ENCODE measurements around the gene CASZ1.

The CASZ1 gene

GRCh38 chr1:10593750-10594149 is 202.7 kb downstream of the CASZ1 start:
- 93 to 96% methylated on average over 11 of the region's 11 CpGs for WGBS, 2 experiments
- H3K27ac ChIP-seq (ENCODE audit: insufficient read depth, low read depth, low read length, poor library complexity, severe bottlenecking), result no peak overlapping the region
- H3K27me3 ChIP-seq (ENCODE audit: control insufficient read depth, insufficient read depth, low read length, poor library complexity, severe bottlenecking), result no peaks in the 10 kb centered on the region
- no peaks in the 10 kb centered on the region for H3K9me3 ChIP-seq (ENCODE audit: control insufficient read depth, low read length)
- H3K4me1 ChIP-seq (ENCODE audit: control insufficient read depth, insufficient read depth, low read length), result peaks cover 20% of the 10 kb centered on the region
- H3K4me3 ChIP-seq (ENCODE audit: insufficient read depth, low read depth, low read length), result no peak overlapping the region
- H3K36me3 ChIP-seq (ENCODE audit: control insufficient read depth, insufficient read depth, low read length), result no peaks in the 10 kb centered on the region

GRCh38 chr1:10592373-10592772 is 204.1 kb downstream of the CASZ1 start:
- WGBS, 2 experiments, result 73 to 89% methylated on average over 3 to 5 of the region's 5 CpGs
- Histone ChIP-seq H3K27me3 (ENCODE audit: control insufficient read depth, insufficient read depth, low read length, poor library complexity, severe bottlenecking) (no peaks in the 10 kb centered on the region), H3K4me3 (ENCODE audit: insufficient read depth, low read depth, low read length) (no peak overlapping the region), H3K27ac (ENCODE audit: insufficient read depth, low read depth, low read length, poor library complexity, severe bottlenecking) (no peak overlapping the region), H3K9me3 (ENCODE audit: control insufficient read depth, low read length) (no peaks in the 10 kb centered on the region), H3K4me1 (ENCODE audit: control insufficient read depth, insufficient read depth, low read length) (peaks cover 9% of the 10 kb centered on the region), H3K36me3 (ENCODE audit: control insufficient read depth, insufficient read depth, low read length) (no peaks in the 10 kb centered on the region)

GRCh38 chr1:10591010-10591409 is 205.4 kb downstream of the CASZ1 start:
- 72 to 74% methylated on average over 4 of the region's 4 CpGs for WGBS, 2 experiments
- Histone ChIP-seq H3K4me1 (ENCODE audit: control insufficient read depth, insufficient read depth, low read length) (peaks cover 8% of the 10 kb centered on the region), H3K36me3 (ENCODE audit: control insufficient read depth, insufficient read depth, low read length) (no peaks in the 10 kb centered on the region), H3K27me3 (ENCODE audit: control insufficient read depth, insufficient read depth, low read length, poor library complexity, severe bottlenecking) (no peaks in the 10 kb centered on the region), H3K27ac (ENCODE audit: insufficient read depth, low read depth, low read length, poor library complexity, severe bottlenecking) (no peak overlapping the region), H3K4me3 (ENCODE audit: insufficient read depth, low read depth, low read length) (no peak overlapping the region), H3K9me3 (ENCODE audit: control insufficient read depth, low read length) (no peaks in the 10 kb centered on the region)

- Histone ChIP-seq H3K4me3 (ENCODE audit: insufficient read depth, low read depth, low read length) (no peak overlapping the region), H3K4me1 (ENCODE audit: control insufficient read depth, insufficient read depth, low read length) (peaks cover under 1% of the 10 kb centered on the region), H3K36me3 (ENCODE audit: control insufficient read depth, insufficient read depth, low read length) (no peaks in the 10 kb centered on the region), H3K27me3 (ENCODE audit: control insufficient read depth, insufficient read depth, low read length, poor library complexity, severe bottlenecking) (no peaks in the 10 kb centered on the region), H3K9me3 (ENCODE audit: control insufficient read depth, low read length) (no peaks in the 10 kb centered on the region), H3K27ac (ENCODE audit: insufficient read depth, low read depth, low read length, poor library complexity, severe bottlenecking) (no peak overlapping the region)
- 92 to 94% methylated on average over 5 of the region's 5 CpGs for WGBS, 2 experiments
Observed at GRCh38 chr1:10589074-10589473, 207.4 kb downstream of the CASZ1 start.

GRCh38 chr1:10588640-10589039 is 207.8 kb downstream of the CASZ1 start:
- Histone ChIP-seq H3K27me3 (ENCODE audit: control insufficient read depth, insufficient read depth, low read length, poor library complexity, severe bottlenecking) (no peaks in the 10 kb centered on the region), H3K4me3 (ENCODE audit: insufficient read depth, low read depth, low read length) (no peak overlapping the region), H3K9me3 (ENCODE audit: control insufficient read depth, low read length) (no peaks in the 10 kb centered on the region), H3K27ac (ENCODE audit: insufficient read depth, low read depth, low read length, poor library complexity, severe bottlenecking) (no peak overlapping the region), H3K36me3 (ENCODE audit: control insufficient read depth, insufficient read depth, low read length) (no peaks in the 10 kb centered on the region), H3K4me1 (ENCODE audit: control insufficient read depth, insufficient read depth, low read length) (no peaks in the 10 kb centered on the region)
- 94 to 95% methylated on average over 4 of the region's 5 CpGs for WGBS, 2 experiments
